Fibroblast of lung (primary cell): ENCODE data around the gene SH3TC1.

Source experiments
- CTCF ChIP-seq, 2 donors: IDR thresholded peaks in 1 of 2; conservative IDR thresholded peaks in 1 of 2; 1 replicate in 1 of 2; 2 replicates in 1 of 2; pipeline ENCODE4 v1.5.1; 2011 to 2012; ENCODE audit warnings: low read length in 2 of 2, control low read depth in 1 of 2, inconsistent platforms in 1 of 2, low read depth in 1 of 2, mild to moderate bottlenecking in 1 of 2
- EZH2 ChIP-seq: IDR thresholded peaks from 2 replicates; pipeline ENCODE4 v1.5.1; 2012; ENCODE audit warnings: low read length, control low read depth, mild to moderate bottlenecking; ENCODE audit errors: missing control alignments

GRCh38 chr4:8282742-8283141 lies 83.7 kb downstream of the SH3TC1 start:
- no peak for TF ChIP-seq CTCF (conservative IDR thresholded peaks at IDR 0.05 in 1 of 2, IDR thresholded peaks at IDR 0.05 in 1 of 2; ENCODE audit: low read depth in 1 of 2, low read length in 2 of 2)
- TF ChIP-seq EZH2 = no peak
